HG02885 (cell line): ENCODE measurements around the gene ZNF217.
"Not testable (repeated sequence)": the region's sequence is repeated elsewhere in the genome, so short reads cannot be mapped to it uniquely, and the experiment has no call there.

Source experiments
- ATAC-seq: cut with Tn5 transposase; IDR thresholded peaks from one replicate; pipeline ENCODE4 v1.9.1; 2021; ENCODE audit warnings: mild to moderate bottlenecking; ENCODE audit not compliant: unreplicated experiment, poor library complexity

ZNF217 gene

GRCh38 chr20:53570446-53571276 is 23.0 kb downstream of the ZNF217 start:
- ATAC-seq, result peak; percentile 55

GRCh38 chr20:53569606-53570307 is 23.9 kb downstream of the ZNF217 start:
- ATAC-seq, result no peak

- ATAC-seq, result no peak
Measured at GRCh38 chr20:53569005-53569404, 24.6 kb downstream of the ZNF217 start.

- no peak for ATAC-seq
Measured at GRCh38 chr20:53568351-53568750, 25.3 kb downstream of the ZNF217 start.

GRCh38 chr20:53567379-53567917 is 26.2 kb downstream of the ZNF217 start:
- ATAC-seq, result no peak

- ATAC-seq, result not testable (repeated sequence)
Measured at GRCh38 chr20:53566623-53567022, 27.0 kb downstream of the ZNF217 start.

GRCh38 chr20:53565254-53565653 is 28.4 kb downstream of the ZNF217 start:
- ATAC-seq, result no peak

- not testable (repeated sequence) for ATAC-seq
Measured at GRCh38 chr20:53562104-53562764, 31.4 kb downstream of the ZNF217 start.

GRCh38 chr20:53561505-53561904 is 32.1 kb downstream of the ZNF217 start:
- ATAC-seq, result no peak

GRCh38 chr20:53559816-53560215 is 33.8 kb downstream of the ZNF217 start:
- ATAC-seq, result no peak

GRCh38 chr20:53557130-53557529 is 36.5 kb downstream of the ZNF217 start:
- ATAC-seq, result no peak

- ATAC-seq, result no peak
Measured at GRCh38 chr20:53556267-53556897, 37.3 kb downstream of the ZNF217 start.

GRCh38 chr20:53555816-53556215 is 37.8 kb downstream of the ZNF217 start:
- no peak for ATAC-seq

GRCh38 chr20:53555081-53555480 is 38.6 kb downstream of the ZNF217 start:
- no peak for ATAC-seq

GRCh38 chr20:53552572-53552893 is 41.1 kb downstream of the ZNF217 start:
- ATAC-seq, result not testable (repeated sequence)

- not testable (repeated sequence) for ATAC-seq
Measured at GRCh38 chr20:53551719-53552571, 41.7 kb downstream of the ZNF217 start.

- ATAC-seq, result no peak
Measured at GRCh38 chr20:53550280-53551187, 43.1 kb downstream of the ZNF217 start.

GRCh38 chr20:53547664-53548239 is 45.9 kb downstream of the ZNF217 start:
- peak; percentile 50 for ATAC-seq
